Measurements from ENCODE around the gene TBPL2.

TBPL2 gene

GRCh38 chr14:55377236-55377635, 63.2 kb downstream of the TBPL2 start:
- no peak for TF ChIP-seq CTCF (IDR thresholded peaks at IDR 0.05; ENCODE audit: extremely low read depth, insufficient read depth, missing control alignments)
- in situ Hi-C loops (cut with MboI; ENCODE audit: low pct_unique_long_range_greater_than_20kb, low sequenced_read_pairs, unreplicated experiment), result no loop called here
- DNase-seq (ENCODE audit: low spot score), result no peak

- TF ChIP-seq CTCF (IDR thresholded peaks at IDR 0.05; ENCODE audit: extremely low read depth, insufficient read depth, missing control alignments), result no peak
- in situ Hi-C loops (cut with MboI; ENCODE audit: low pct_unique_long_range_greater_than_20kb, low sequenced_read_pairs, unreplicated experiment), result loop anchor here (25.0 kb wide), 1 partner anchor 112 kb away; the partner anchor contains the start of gene FBXO34
- no peak for DNase-seq (ENCODE audit: low spot score)
Observed at GRCh38 chr14:55374771-55375170, 65.6 kb downstream of the TBPL2 start.

GRCh38 chr14:55373784-55374705, 66.4 kb downstream of the TBPL2 start:
- in situ Hi-C loops (cut with MboI; ENCODE audit: low pct_unique_long_range_greater_than_20kb, low sequenced_read_pairs, unreplicated experiment), result loop anchor here (25.0 kb wide), 1 partner anchor 112 kb away; the partner anchor contains the start of gene FBXO34
- DNase-seq (ENCODE audit: low spot score), result peak; percentile 50
- TF ChIP-seq CTCF (IDR thresholded peaks at IDR 0.05; ENCODE audit: extremely low read depth, insufficient read depth, missing control alignments), result no peak

- DNase-seq (ENCODE audit: low spot score), result no peak
- in situ Hi-C loops (cut with MboI; ENCODE audit: low pct_unique_long_range_greater_than_20kb, low sequenced_read_pairs, unreplicated experiment), result loop anchor here (25.0 kb wide), 1 partner anchor 111 kb away; the partner anchor contains the start of gene FBXO34
- no peak for TF ChIP-seq CTCF (IDR thresholded peaks at IDR 0.05; ENCODE audit: extremely low read depth, insufficient read depth, missing control alignments)
Observed at GRCh38 chr14:55372825-55373224, 67.6 kb downstream of the TBPL2 start.

GRCh38 chr14:55372423-55372822, 68.0 kb downstream of the TBPL2 start:
- DNase-seq (ENCODE audit: low spot score), result no peak
- in situ Hi-C loops (cut with MboI; ENCODE audit: low pct_unique_long_range_greater_than_20kb, low sequenced_read_pairs, unreplicated experiment), result loop anchor here (25.0 kb wide), 1 partner anchor 110 kb away; the partner anchor contains the start of gene FBXO34
- TF ChIP-seq CTCF (IDR thresholded peaks at IDR 0.05; ENCODE audit: extremely low read depth, insufficient read depth, missing control alignments), result no peak

GRCh38 chr14:55370883-55371455, 69.4 kb downstream of the TBPL2 start:
- in situ Hi-C loops (cut with MboI; ENCODE audit: low pct_unique_long_range_greater_than_20kb, low sequenced_read_pairs, unreplicated experiment), result loop anchor here (25.0 kb wide), 1 partner anchor 109 kb away; the partner anchor contains the start of gene FBXO34
- TF ChIP-seq CTCF (IDR thresholded peaks at IDR 0.05; ENCODE audit: extremely low read depth, insufficient read depth, missing control alignments), result no peak
- DNase-seq (ENCODE audit: low spot score), result no peak

Data from GM13977 (cell line).